Gastroesophageal sphincter (tissue), 4 donors: Measurements from ENCODE around the gene DEGS1. TPM values are rescaled to one million over a fixed set of nuclear protein-coding genes. Genes with fewer than 3 reads are reported as not detected.

Experiments used
- ATAC-seq: fragments of 150-250 bp; one replicate; pipeline ENCODE4 v1.9.1; 2016; ENCODE audit warnings: mild to moderate bottlenecking, moderate library complexity
- H3K27ac ChIP-seq, 4 donors: fragments of 200-600 bp; sonication (generic) in 3 of 4; 1 replicate in 3 of 4; 2 replicates in 1 of 4; pipeline ENCODE4 v1.5.1; 2016 to 2019
- H3K27me3 ChIP-seq: fragments of 200-600 bp; sonication (generic); one replicate; pipeline ENCODE4 v1.5.1; 2019
- H3K36me3 ChIP-seq, 2 donors: fragments of 200-600 bp; sonication (generic); one replicate each; pipeline ENCODE4 v1.5.1; 2019; ENCODE audit warnings: control low read depth in 1 of 2
- H3K4me1 ChIP-seq, 3 donors: fragments of 200-600 bp; sonication (generic); 1 replicate in 2 of 3; 2 replicates in 1 of 3; pipeline ENCODE4 v1.5.1; 2016 to 2019; ENCODE audit warnings: control low read depth in 2 of 3
- H3K4me3 ChIP-seq, 2 donors: fragments of 200-600 bp; sonication (generic); one replicate each; pipeline ENCODE4 v1.5.1; 2019; ENCODE audit warnings: mild to moderate bottlenecking in 1 of 2, moderate library complexity in 1 of 2
- H3K9me3 ChIP-seq, 3 donors: fragments of 200-600 bp; sonication (generic); one replicate each; pipeline ENCODE4 v1.5.1; 2017 to 2019; ENCODE audit warnings: control low read depth in 2 of 3
- CTCF ChIP-seq, 4 experiments: fragments of 200-600 bp in 2 of 4; fragments of 450-650 bp in 2 of 4; sonication (generic) in 1 of 4; IDR thresholded peaks; one replicate each; pipeline ENCODE4 v1.5.1; 2017 to 2019; ENCODE audit warnings: antibody characterized with exemption in 4 of 4, mild to moderate bottlenecking in 2 of 4, moderate library complexity in 2 of 4
- EP300 ChIP-seq: sonication (generic); formaldehyde crosslinking; IDR thresholded peaks from one replicate; pipeline ENCODE4 v1.6.1; 2017; ENCODE audit warnings: antibody characterized with exemption, mild to moderate bottlenecking
- POLR2A ChIP-seq, 2 donors: fragments of 450-650 bp; IDR thresholded peaks; one replicate each; pipeline ENCODE4 v1.6.1; 2017; ENCODE audit warnings: antibody characterized with exemption in 2 of 2, mild to moderate bottlenecking in 2 of 2, moderate library complexity in 1 of 2
- POLR2AphosphoS5 ChIP-seq: sonication (generic); formaldehyde crosslinking; IDR thresholded peaks from one replicate; pipeline ENCODE4 v1.6.1; 2017; ENCODE audit warnings: antibody characterized with exemption
- WGBS, 2 donors: methylation state at CpG; one replicate each; pipeline ENCODE4 v1.1.5; 2018; ENCODE audit warnings: low coverage in 1 of 2; 5-methylcytosine and 5-hydroxymethylcytosine counted together
- small RNA-seq, 4 donors: library from RNA; depleted of rRNA; stranded (forward); fragments of <200 nt; gene quantifications; one replicate each; pipeline ENCODE3, GENCODE V24; 2016
- total RNA-seq, 4 donors: library from RNA; depleted of rRNA; stranded (reverse); fragments of >200 nt; gene quantifications; one replicate each; pipeline ENCODE4 v1.1.0, GENCODE V29; 2016

The DEGS1 gene
- total RNA-seq, 4 donors from 2014 or later: 118 to 150 (median 138) TPM

GRCh38 chr1:224238756-224239155 lies 55.7 kb downstream of the DEGS1 start:
- Histone ChIP-seq H3K4me1 (no peaks in the 10 kb centered on the region), H3K36me3 (peaks cover 0 to 75% of the 10 kb centered on the region in 2 donors), H3K27me3 (no peaks in the 10 kb centered on the region), H3K27ac (no peak overlapping the region), H3K9me3 (no peaks in the 10 kb centered on the region), H3K4me3 (no peak overlapping the region)
- ATAC-seq: no peak
- TF ChIP-seq EP300 (no peak), CTCF (IDR thresholded peaks at IDR 0.05) (no peak), POLR2A (IDR thresholded peaks at IDR 0.05) (no peak), POLR2AphosphoS5 (no peak)
- 67 to 77% methylated on average over 2 to 3 of the region's 3 CpGs for WGBS, 2 donors

Small RNAs within 50 kb of the gene (small RNA-seq; reads per million reads assigned to genes)
- gene AC092809.3: 0 to 0.25 (median 0) reads per million in 4 donors
- gene RF00139: 0 to 0.09 (median 0) reads per million in 4 donors

Other genes starting within 250 kb of the DEGS1 start
- 10 to 100 TPM; 26.5 to 38.1 (median 34.7) TPM for gene FBXO28, start 69.1 kb upstream of the DEGS1 start, total RNA-seq
- 10 to 100 TPM; 11.7 to 40.5 (median 15.4) TPM for gene NVL, start 146.9 kb downstream of the DEGS1 start, total RNA-seq
- 10 to 100 TPM; 35.3 to 63.4 (median 41.5) TPM for gene CNIH4, start 173.6 kb downstream of the DEGS1 start, total RNA-seq